CD8-positive, alpha-beta memory T cell (primary cell): Measurements from ENCODE around the gene ASNS. TPM values are rescaled to one million over a fixed set of nuclear protein-coding genes. Genes with fewer than 3 reads are reported as not detected.
A peak's percentile ranks its signal among the peaks of the same experiment; 100 is the strongest.

Experiments
- CTCF ChIA-PET: fragments of 350-600 bp; sonication (Branson Sonifier 250); formaldehyde crosslinking; loops from one replicate; lab custom pipeline; 2021; ENCODE audit warnings: antibody characterized with exemption; lab: Charles Lee
- POLR2A ChIA-PET: fragments of 350-600 bp; sonication (Branson Sonifier 250); formaldehyde crosslinking; loops from one replicate; lab custom pipeline; 2021; ENCODE audit warnings: antibody characterized with exemption; lab: Charles Lee
- DNase-seq, 5 donors: peaks; one replicate each; pipeline versions ENCODE4 v3.0.0 to v3.0.0-alpha.2; 2020 to 2022; ENCODE audit warnings: mixed read lengths in 1 of 5
- H3K27ac ChIP-seq: one replicate; pipeline ENCODE4 v1.7.0; 2013; ENCODE audit warnings: low read depth, mild to moderate bottlenecking, low read length, moderate library complexity
- H3K27me3 ChIP-seq: 2 replicates; pipeline ENCODE4 v1.7.0; 2013; ENCODE audit warnings: low read length, mild to moderate bottlenecking; ENCODE audit not compliant: insufficient read depth, poor library complexity, severe bottlenecking
- H3K36me3 ChIP-seq: 2 replicates; pipeline ENCODE4 v1.7.0; 2013; ENCODE audit warnings: mild to moderate bottlenecking, low read length, moderate library complexity; ENCODE audit not compliant: insufficient read depth
- H3K4me1 ChIP-seq: 2 replicates; pipeline ENCODE4 v1.7.0; 2013; ENCODE audit warnings: mild to moderate bottlenecking, low read length, moderate library complexity; ENCODE audit not compliant: insufficient read depth
- H3K4me3 ChIP-seq: 2 replicates; pipeline ENCODE4 v1.7.0; 2013; ENCODE audit warnings: mild to moderate bottlenecking, low read length
- H3K9me3 ChIP-seq: 2 replicates; pipeline ENCODE4 v1.7.0; 2013; ENCODE audit warnings: mild to moderate bottlenecking, low read length
- H3K27ac Mint-ChIP-seq, 8 donors: one replicate each; pipeline ENCODE4 v1.8.0; 2020 to 2021; ENCODE audit warnings: mixed read lengths in 8 of 8, mild to moderate bottlenecking in 6 of 8, inconsistent platforms in 3 of 8, moderate library complexity in 3 of 8
- H3K27me3 Mint-ChIP-seq, 2 donors: one replicate each; pipeline ENCODE4 v1.8.0; 2020 to 2021; ENCODE audit warnings: mixed read lengths in 2 of 2, mild to moderate bottlenecking in 1 of 2, moderate library complexity in 1 of 2
- H3K36me3 Mint-ChIP-seq, 3 donors: one replicate each; pipeline ENCODE4 v1.8.0; 2020 to 2021; ENCODE audit warnings: mixed read lengths in 3 of 3, inconsistent platforms in 1 of 3, mild to moderate bottlenecking in 1 of 3
- H3K4me1 Mint-ChIP-seq, 3 donors: one replicate each; pipeline ENCODE4 v1.8.0; 2020 to 2021; ENCODE audit warnings: mixed read lengths in 3 of 3, inconsistent platforms in 1 of 3, mild to moderate bottlenecking in 1 of 3
- H3K4me3 Mint-ChIP-seq, 7 donors: one replicate each; pipeline ENCODE4 v1.8.0; 2020 to 2021; ENCODE audit warnings: mixed read lengths in 7 of 7, mild to moderate bottlenecking in 6 of 7, moderate library complexity in 4 of 7, inconsistent platforms in 2 of 7
- H3K9me3 Mint-ChIP-seq, 5 donors: one replicate each; pipeline ENCODE4 v1.8.0; 2020 to 2022; ENCODE audit warnings: mixed read lengths in 5 of 5, mild to moderate bottlenecking in 3 of 5, moderate library complexity in 2 of 5, inconsistent platforms in 1 of 5
- polyA plus RNA-seq: library from polyadenylated mRNA; unstranded; fragments of 300-500 nt; fragmentation: Illumina TruSeq; gene quantifications from one replicate; pipeline ENCODE4 v1.2.3, GENCODE V29; 2021
- total RNA-seq, 2 experiments: library from RNA; stranded (reverse); gene quantifications; one replicate each; pipeline ENCODE4 v1.2.3, GENCODE V29; 2021

Gene ASNS
- total and polyA plus RNA-seq, 3 experiments from 2014 or later: 13.0 to 104 (median 94.9) TPM

DNA sequence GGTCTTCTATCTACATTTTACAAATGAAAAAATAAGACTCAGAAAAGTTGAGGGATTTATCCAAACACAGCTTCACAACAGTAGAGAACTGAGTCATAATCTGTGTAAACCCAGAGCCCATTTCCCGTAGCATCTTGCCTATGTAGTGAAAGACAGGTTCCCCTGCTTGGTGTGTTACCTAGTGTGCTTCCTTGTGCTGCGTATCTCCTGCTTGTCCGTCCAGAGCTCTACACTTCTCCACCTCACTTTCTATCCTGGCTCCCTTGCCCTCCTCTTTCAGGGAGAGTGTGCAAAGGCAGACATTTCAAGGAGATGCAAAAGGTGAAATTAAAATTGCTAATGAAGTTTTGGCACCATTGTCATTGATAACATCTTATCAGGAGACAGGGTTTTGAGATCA, 1.4 kb upstream of the ASNS start:
- POLR2A ChIA-PET: no interaction called here
- Mint-ChIP-seq H3K4me1 (peaks cover 15 to 18% (median 16%) of the 10 kb centered on the region in 3 donors), H3K36me3 (peaks cover 0 to 7% (median 4%) of the 10 kb centered on the region in 3 donors), H3K9me3 (no peaks in the 10 kb centered on the region), H3K27ac (peak overlapping the region in 7 of 8 donors; percentile 36 to 95 (median 63)), H3K4me3 (peak overlapping the region in 4 of 7 donors; percentile 38 to 51 (median 48)), H3K27me3 (no peaks in the 10 kb centered on the region)
- Histone ChIP-seq H3K36me3 (peaks cover 2% of the 10 kb centered on the region), H3K4me3 (no peak overlapping the region), H3K9me3 (no peaks in the 10 kb centered on the region), H3K27ac (no peak overlapping the region), H3K27me3 (no peaks in the 10 kb centered on the region), H3K4me1 (peaks cover 6% of the 10 kb centered on the region)
- no peak for DNase-seq
- CTCF ChIA-PET: no interaction called here

DNA sequence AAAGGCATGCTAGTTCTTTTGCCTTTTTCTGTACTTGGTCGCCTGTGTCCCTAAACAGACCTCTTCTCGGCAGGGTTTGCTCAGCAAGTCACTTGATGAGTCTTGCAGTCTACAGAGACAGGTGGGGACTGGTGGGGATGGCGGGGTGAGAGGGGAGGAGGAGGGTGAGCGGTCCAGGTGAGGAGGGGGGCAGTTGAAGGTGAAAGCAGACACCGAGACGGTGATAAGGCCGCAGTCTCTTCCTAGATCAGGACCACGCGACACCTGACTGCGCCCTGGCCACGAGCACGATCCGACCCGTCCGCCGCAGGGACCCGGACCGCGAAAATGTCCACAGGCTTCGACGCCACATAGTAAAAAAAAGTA, 566 bp downstream of the ASNS start:
- peak overlapping the region; percentile 87 to 96 (median 89) for H3K4me3 Mint-ChIP-seq
- H3K27me3 Mint-ChIP-seq: no peaks in the 10 kb centered on the region
- DNase-seq: peak in 1 of 5 donors; percentile 8
- POLR2A ChIA-PET: interaction anchor here (1.0 kb wide), 1 partner anchor 297 kb away, joined by 3 read pairs; no protein-coding TSS in a partner anchor
- H3K9me3 Mint-ChIP-seq: no peaks in the 10 kb centered on the region
- Histone ChIP-seq H3K9me3 (no peaks in the 10 kb centered on the region), H3K27me3 (no peaks in the 10 kb centered on the region), H3K27ac (peak overlapping the region; percentile 62), H3K36me3 (peaks cover 5% of the 10 kb centered on the region), H3K4me1 (peaks cover 6% of the 10 kb centered on the region), H3K4me3 (peak overlapping the region; percentile 47)
- CTCF ChIA-PET: interaction anchor here (1.7 kb wide), 1 partner anchor 36 kb away, joined by 4 read pairs; no protein-coding TSS in a partner anchor
- peaks cover 3 to 21% (median 7%) of the 10 kb centered on the region in 3 donors for H3K36me3 Mint-ChIP-seq
- H3K27ac Mint-ChIP-seq: peak overlapping the region; percentile 85 to 99 (median 92)
- peaks cover 15 to 18% (median 16%) of the 10 kb centered on the region in 3 donors for H3K4me1 Mint-ChIP-seq

DNA sequence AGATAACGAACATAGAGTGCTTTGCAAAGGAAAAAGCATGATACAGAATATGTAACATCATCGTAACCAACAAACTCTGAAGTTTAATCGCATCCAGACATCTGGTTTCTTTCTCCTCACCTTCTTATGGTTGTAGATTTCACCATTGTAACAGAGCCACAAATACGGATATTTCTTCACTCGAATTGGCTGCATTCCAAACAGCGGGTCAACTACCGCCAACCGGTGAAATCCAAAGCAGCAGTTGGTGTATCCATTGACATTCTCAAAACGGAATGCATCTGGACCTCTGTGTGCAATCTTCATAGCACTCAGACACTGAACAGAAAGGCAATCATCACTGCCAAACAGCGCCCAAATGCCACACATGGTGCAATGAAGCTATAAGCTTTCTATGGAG, 3.4 kb downstream of the ASNS start:
- Mint-ChIP-seq H3K4me3 (no peak overlapping the region), H3K36me3 (peaks cover 6 to 41% (median 7%) of the 10 kb centered on the region in 3 donors), H3K27me3 (no peaks in the 10 kb centered on the region), H3K4me1 (peaks cover 15 to 18% (median 16%) of the 10 kb centered on the region in 3 donors), H3K9me3 (no peaks in the 10 kb centered on the region), H3K27ac (no peak overlapping the region)
- Histone ChIP-seq H3K4me1 (peaks cover 6% of the 10 kb centered on the region), H3K27ac (no peak overlapping the region), H3K4me3 (no peak overlapping the region), H3K9me3 (no peaks in the 10 kb centered on the region), H3K27me3 (no peaks in the 10 kb centered on the region), H3K36me3 (peaks cover 5% of the 10 kb centered on the region)
- POLR2A ChIA-PET: no interaction called here
- no peak for DNase-seq
- CTCF ChIA-PET: no interaction called here

DNA sequence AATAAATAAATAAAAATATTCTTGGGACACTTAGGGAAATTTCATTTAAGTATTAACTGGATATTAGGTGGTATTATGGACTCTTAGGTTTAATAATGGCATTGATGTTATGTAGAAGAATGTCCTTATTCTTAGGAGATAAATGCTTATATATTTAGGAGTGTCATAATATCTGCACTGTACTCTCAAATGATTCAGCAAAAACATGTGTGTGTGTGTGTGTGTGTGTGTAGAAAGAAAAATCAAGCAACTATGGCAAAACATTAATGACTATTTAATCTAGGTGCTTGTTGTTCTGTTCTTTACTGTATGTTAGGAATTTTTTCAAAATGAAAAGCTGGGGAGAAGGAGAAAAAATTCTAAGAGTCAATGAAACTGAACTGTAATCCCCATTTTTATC, 3.9 kb downstream of the ASNS start:
- peaks cover 7 to 46% (median 7%) of the 10 kb centered on the region in 3 donors for H3K36me3 Mint-ChIP-seq
- no peak overlapping the region for H3K4me3 ChIP-seq
- ChIA-PET CTCF (no interaction called here), POLR2A (no interaction called here)
- DNase-seq: no peak
- H3K27ac ChIP-seq: no peak overlapping the region
- no peaks in the 10 kb centered on the region for H3K27me3 Mint-ChIP-seq
- H3K27me3 ChIP-seq: no peaks in the 10 kb centered on the region
- H3K36me3 ChIP-seq: peaks cover 5% of the 10 kb centered on the region
- H3K4me1 Mint-ChIP-seq: peaks cover 14 to 18% (median 16%) of the 10 kb centered on the region in 3 donors
- no peak overlapping the region for H3K27ac Mint-ChIP-seq
- no peaks in the 10 kb centered on the region for H3K9me3 ChIP-seq
- H3K4me3 Mint-ChIP-seq: no peak overlapping the region
- no peaks in the 10 kb centered on the region for H3K9me3 Mint-ChIP-seq
- peaks cover 6% of the 10 kb centered on the region for H3K4me1 ChIP-seq

DNA sequence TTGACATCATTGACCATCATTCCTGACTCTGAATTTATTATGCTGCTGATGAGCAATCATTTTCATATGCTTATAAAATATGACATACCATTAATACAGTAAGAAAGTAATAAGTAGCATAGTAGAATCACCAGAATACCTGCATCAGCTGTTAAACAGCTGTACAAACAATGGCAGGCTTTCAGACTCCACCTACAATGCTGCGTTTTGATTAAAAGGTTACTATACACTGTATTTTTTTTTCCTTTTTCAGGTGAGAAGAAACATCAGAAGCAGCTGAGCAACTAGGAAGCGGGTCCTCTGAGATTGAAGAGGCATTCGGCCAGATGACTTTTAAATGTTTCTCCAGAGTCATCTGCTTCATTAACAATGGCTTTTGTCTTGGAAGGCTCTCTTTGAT, 7.1 kb downstream of the ASNS start:
- Histone ChIP-seq H3K27ac (no peak overlapping the region), H3K36me3 (peaks cover 5% of the 10 kb centered on the region), H3K27me3 (no peaks in the 10 kb centered on the region), H3K4me3 (no peak overlapping the region), H3K9me3 (no peaks in the 10 kb centered on the region), H3K4me1 (no peaks in the 10 kb centered on the region)
- no peak for DNase-seq
- ChIA-PET CTCF (no interaction called here), POLR2A (no interaction called here)
- Mint-ChIP-seq H3K27me3 (no peaks in the 10 kb centered on the region), H3K4me3 (no peak overlapping the region), H3K4me1 (no peaks in the 10 kb centered on the region), H3K9me3 (no peaks in the 10 kb centered on the region), H3K27ac (no peak overlapping the region), H3K36me3 (peaks cover 7 to 63% (median 10%) of the 10 kb centered on the region in 3 donors)

DNA sequence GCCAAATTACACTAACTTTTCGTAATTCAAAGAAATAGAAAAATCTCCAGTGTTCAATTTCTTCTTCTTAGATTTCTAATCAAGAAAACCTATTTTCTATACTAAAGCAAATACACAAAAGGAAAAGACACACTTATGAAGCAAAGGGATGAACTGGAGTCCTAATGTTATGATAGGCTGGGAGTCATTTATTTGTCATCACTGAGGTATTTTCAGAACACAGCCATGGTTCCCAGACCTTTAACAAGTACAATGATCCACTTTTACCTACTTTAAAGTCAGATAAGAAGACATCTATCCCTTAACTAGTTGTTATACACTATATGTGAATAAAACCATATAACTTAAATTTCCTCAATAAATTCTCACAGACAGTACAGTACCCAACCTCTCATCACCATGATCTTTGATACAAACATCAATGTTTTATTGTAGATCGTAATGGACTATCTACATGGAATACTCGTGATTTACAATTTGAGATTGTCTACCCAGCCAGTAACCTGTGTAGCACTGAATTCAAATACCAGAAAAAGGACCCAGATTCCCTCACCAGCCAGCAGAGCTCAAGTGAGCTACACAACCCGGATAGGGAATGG, 12.5 kb downstream of the ASNS start:
- H3K36me3 ChIP-seq: peaks cover 4% of the 10 kb centered on the region
- H3K4me3 ChIP-seq: no peak overlapping the region
- no peaks in the 10 kb centered on the region for H3K27me3 ChIP-seq
- Mint-ChIP-seq H3K4me3 (no peak overlapping the region), H3K27ac (peak overlapping the region in 1 of 8 donors; percentile 55), H3K4me1 (no peaks in the 10 kb centered on the region), H3K9me3 (no peaks in the 10 kb centered on the region), H3K27me3 (no peaks in the 10 kb centered on the region), H3K36me3 (peaks cover 0 to 75% (median 31%) of the 10 kb centered on the region in 3 donors)
- CTCF ChIA-PET: no interaction called here
- POLR2A ChIA-PET: no interaction called here
- no peak for DNase-seq
- H3K4me1 ChIP-seq: no peaks in the 10 kb centered on the region
- H3K9me3 ChIP-seq: no peaks in the 10 kb centered on the region
- H3K27ac ChIP-seq: no peak overlapping the region

DNA sequence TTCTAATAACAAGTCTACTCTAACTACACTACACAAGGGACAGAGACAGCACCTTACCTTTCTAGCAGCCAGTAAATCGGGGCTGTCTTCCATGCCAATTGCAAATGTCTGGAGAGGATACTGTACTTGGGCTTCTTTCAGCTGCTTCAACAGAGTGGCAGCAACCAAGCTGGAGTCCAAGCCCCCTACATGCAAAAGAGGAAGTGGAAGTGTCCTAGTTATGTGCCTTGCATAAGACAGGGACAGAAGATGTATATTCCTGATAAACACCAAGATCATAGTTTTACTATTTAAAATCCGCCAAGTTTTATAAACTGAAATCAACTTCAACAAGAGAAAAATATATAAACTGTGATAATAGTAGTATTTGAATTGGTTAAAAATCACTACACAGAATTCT, 14.0 kb downstream of the ASNS start:
- no peaks in the 10 kb centered on the region for H3K4me1 ChIP-seq
- peaks cover 11% of the 10 kb centered on the region for H3K36me3 ChIP-seq
- H3K4me3 ChIP-seq: no peak overlapping the region
- ChIA-PET CTCF (no interaction called here), POLR2A (no interaction called here)
- Mint-ChIP-seq H3K9me3 (no peaks in the 10 kb centered on the region), H3K4me3 (no peak overlapping the region), H3K4me1 (no peaks in the 10 kb centered on the region), H3K27ac (peak overlapping the region in 1 of 8 donors; percentile 41), H3K36me3 (peaks cover 5 to 79% (median 34%) of the 10 kb centered on the region in 3 donors), H3K27me3 (no peaks in the 10 kb centered on the region)
- H3K27me3 ChIP-seq: no peaks in the 10 kb centered on the region
- no peak for DNase-seq
- H3K9me3 ChIP-seq: no peaks in the 10 kb centered on the region
- no peak overlapping the region for H3K27ac ChIP-seq

DNA sequence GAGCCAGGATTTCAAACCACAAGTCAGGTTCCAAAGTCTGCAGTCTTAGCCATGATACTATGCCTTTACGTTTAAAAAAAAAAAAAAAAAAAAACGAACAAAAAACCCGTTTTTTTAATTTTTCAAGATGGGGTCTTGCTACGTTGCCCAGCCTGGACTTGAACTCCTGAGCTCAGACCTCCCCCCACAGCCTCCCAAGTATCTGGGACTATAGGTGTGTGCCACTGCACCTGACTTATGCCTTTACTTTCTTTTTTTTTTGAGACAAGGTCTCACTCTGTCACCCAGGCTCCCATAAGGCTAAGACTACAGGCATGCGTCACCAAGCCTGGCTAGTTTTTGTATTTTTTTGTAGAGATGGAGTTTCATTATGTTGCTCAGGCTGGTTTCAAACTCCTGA, 14.7 kb downstream of the ASNS start:
- Histone ChIP-seq H3K9me3 (no peaks in the 10 kb centered on the region), H3K36me3 (peaks cover 11% of the 10 kb centered on the region), H3K27me3 (no peaks in the 10 kb centered on the region), H3K27ac (no peak overlapping the region), H3K4me1 (no peaks in the 10 kb centered on the region), H3K4me3 (no peak overlapping the region)
- Mint-ChIP-seq H3K27me3 (no peaks in the 10 kb centered on the region), H3K27ac (peak overlapping the region in 1 of 8 donors; percentile 63), H3K4me1 (no peaks in the 10 kb centered on the region), H3K36me3 (peaks cover 9 to 80% (median 39%) of the 10 kb centered on the region in 3 donors), H3K9me3 (no peaks in the 10 kb centered on the region), H3K4me3 (no peak overlapping the region)
- no peak for DNase-seq
- ChIA-PET POLR2A (no interaction called here), CTCF (no interaction called here)
